HFF-Myc (cell line): ENCODE measurements around the gene MYO16.

ENCODE experiments used
- DNase-seq: peaks from one replicate; pipeline ENCODE4 v3.0.0-alpha.2; 2011; ENCODE audit warnings: low read depth; ENCODE audit errors: extremely low read depth
- H3K4me3 ChIP-seq: replicated peaks from 2 replicates; pipeline ENCODE4 v1.5.1; 2011; ENCODE audit warnings: low read depth, mild to moderate bottlenecking, control low read depth, low read length
- TF ChIP-seq, protein P1 (sequence below): IDR thresholded peaks from 2 replicates; pipeline ENCODE4 v1.5.1; 2012; ENCODE audit warnings: mild to moderate bottlenecking, low read depth, low read length, control low read depth; ENCODE audit errors: missing control alignments

MYO16 gene

DNA sequence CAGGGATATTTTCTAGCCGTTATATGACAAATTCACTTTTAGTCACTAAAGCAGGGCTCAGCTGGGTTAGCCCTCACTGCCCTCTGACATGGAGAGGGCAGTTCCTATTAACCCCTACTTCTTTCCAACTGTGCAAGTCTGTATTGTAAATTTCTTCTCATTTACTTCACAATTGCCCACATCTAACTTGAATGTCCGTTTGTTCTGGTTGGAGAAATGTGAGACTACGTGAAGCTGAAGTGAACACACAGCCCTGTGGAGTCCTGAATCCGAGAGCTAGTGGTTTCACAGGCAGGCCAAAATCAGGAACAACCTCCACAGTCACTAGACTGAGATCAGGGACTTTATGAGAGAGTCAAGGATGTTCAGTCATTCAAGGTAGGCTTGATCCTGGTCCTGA lies 4.4 kb upstream of the MYO16 start:
- no peak overlapping the region for H3K4me3 ChIP-seq
- DNase-seq, result no peak
- TF ChIP-seq, protein P1, sequence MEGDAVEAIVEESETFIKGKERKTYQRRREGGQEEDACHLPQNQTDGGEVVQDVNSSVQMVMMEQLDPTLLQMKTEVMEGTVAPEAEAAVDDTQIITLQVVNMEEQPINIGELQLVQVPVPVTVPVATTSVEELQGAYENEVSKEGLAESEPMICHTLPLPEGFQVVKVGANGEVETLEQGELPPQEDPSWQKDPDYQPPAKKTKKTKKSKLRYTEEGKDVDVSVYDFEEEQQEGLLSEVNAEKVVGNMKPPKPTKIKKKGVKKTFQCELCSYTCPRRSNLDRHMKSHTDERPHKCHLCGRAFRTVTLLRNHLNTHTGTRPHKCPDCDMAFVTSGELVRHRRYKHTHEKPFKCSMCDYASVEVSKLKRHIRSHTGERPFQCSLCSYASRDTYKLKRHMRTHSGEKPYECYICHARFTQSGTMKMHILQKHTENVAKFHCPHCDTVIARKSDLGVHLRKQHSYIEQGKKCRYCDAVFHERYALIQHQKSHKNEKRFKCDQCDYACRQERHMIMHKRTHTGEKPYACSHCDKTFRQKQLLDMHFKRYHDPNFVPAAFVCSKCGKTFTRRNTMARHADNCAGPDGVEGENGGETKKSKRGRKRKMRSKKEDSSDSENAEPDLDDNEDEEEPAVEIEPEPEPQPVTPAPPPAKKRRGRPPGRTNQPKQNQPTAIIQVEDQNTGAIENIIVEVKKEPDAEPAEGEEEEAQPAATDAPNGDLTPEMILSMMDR, result no peak

DNA sequence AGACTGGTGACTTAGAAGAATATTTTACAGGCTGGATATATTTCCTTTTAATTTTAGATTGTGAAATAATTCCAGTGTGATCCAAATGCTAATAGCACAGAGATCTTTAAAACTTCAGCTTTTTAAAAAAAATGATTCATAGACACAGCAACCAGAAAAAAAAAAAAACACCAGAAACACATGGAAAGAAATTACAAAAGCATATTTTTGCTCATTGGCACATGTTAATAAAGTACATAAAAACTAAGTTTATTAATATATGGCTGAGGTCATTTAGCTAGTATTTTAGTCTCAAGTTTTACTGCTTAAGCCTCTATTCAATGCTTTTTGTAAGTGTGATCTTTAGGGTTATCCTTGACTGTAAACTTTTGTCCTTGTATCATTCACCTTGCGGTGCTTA lies 577 bp downstream of the MYO16 start:
- TF ChIP-seq, protein P1, result no peak
- no peak for DNase-seq
- H3K4me3 ChIP-seq, result no peak overlapping the region

DNA sequence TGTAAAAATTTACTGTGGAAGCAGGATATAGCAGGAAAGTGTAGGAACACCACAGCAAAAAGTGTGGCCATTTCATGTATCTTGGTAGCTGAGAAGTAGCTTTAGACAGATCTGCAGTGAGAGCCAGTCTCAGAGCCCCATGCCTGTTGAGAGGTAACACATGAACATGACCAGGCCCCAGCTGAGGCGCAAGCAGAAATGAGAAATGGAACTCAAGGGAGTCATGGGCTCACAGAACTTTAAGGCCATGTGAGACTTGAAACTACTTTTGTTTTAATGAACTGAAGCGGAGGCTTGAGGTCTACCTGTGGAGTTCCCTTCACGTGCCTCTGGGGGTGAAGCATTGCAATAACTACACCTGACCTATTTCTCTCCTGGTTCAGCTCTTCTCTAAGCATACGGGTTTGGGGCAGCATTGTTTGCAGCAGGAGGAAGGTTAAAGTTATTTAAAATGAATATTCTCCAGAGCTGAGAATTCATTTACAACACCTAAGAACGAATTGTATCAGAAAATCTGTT lies 3.3 kb downstream of the MYO16 start:
- no peak overlapping the region for H3K4me3 ChIP-seq
- TF ChIP-seq, protein P1, result no peak
- DNase-seq, result no peak

DNA sequence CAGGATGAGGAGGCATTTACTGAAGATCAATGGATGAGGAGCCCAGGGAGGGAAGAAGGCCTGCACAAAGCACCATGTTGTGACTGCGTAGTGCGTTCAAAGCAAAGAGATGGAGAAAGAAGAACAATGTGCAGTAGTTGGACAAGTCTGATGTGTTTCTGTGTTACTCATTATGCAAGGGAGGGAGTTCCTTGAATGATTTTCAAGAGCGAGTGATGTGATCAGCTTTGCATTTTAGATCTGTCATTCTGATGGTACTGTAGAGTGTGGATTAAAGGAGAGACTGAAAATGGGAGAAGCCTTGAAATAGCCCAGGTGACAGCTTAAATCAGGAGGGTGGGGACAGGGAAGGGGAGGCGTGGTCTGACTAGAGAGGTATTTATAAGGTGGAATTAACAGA lies 9.5 kb downstream of the MYO16 start:
- no peak for DNase-seq
- TF ChIP-seq, protein P1, result no peak
- no peak overlapping the region for H3K4me3 ChIP-seq

DNA sequence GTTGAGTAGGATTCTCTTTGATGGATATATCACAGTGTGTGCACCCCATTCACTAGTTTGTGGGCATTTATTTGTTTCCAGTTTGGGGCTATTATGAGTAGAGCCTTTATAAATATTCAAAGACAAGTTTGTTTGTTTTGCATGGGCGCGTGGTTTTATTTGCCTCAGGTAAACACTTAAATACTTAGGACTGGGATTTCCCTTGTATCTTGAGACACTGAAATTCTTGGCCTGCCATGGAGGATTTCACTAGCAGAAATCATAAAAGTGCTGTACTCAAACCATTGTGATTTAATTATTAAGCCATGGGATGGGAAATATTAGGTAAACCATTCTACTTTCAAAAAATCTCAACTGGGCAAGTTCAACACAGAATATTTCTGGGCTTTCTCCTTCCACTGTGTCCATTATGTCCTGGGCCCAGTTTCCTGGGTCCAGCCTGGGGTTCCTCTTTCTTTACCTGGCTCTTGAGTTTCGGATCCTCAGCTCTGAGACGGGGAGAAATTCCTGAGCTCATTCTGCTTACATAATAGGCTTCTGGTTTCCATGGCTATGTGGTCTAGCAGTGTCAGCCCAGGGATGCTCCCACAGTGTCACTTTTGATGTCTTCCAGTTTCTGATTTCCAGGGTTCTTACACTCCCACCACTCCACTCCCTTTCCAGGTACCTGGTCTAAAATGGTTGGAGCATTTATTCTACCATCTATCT lies 14.4 kb downstream of the MYO16 start:
- TF ChIP-seq, protein P1, result no peak
- no peak for DNase-seq
- no peak overlapping the region for H3K4me3 ChIP-seq

DNA sequence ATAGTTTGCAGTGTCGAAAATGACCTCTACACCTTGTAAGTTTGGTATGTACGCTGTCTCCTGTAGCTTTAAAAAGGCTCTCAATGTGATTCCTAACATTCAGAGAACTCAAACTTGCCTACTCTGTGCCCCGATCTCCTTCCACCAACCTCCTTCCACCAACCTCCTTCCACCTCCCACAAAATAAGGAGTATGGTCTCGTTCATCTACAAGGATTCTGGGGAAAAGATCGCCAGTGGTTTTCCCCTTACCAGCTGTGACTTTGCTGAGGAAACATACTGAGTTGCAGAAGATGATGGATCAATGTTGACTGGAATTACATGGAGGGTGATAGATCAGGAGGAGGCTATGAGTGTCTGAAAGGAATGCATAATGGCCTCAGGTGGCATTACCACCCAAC lies 16.0 kb downstream of the MYO16 start:
- H3K4me3 ChIP-seq, result no peak overlapping the region
- DNase-seq, result no peak
- TF ChIP-seq, protein P1, result no peak

DNA sequence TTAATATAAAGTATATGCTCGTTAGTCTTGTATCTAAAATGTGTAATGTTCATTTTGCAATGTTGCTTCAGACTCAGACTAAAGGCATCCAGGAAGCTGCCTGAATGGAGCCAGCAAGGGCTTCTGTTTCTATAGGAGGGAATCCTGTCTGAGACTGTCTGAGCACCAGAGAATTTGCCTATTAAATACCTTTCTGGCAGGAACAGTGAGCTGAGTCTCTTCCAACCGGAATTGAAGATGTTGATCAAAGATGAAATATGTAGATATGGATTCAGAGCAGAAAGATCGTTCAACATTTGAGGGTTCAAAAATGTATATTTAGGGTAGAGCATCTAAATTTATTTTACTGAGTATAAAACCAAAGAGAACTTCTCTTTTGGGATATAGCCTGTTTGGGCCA lies 20.9 kb downstream of the MYO16 start:
- no peak overlapping the region for H3K4me3 ChIP-seq
- no peak for DNase-seq

More for the DNA sequence above, 20.9 kb downstream of the MYO16 start:
- TF ChIP-seq, protein P1, result no peak
